SK-N-SH (cell line): ENCODE results near the gene ADCY5. TPM values are rescaled to one million over a fixed set of nuclear protein-coding genes. Genes with fewer than 3 reads are reported as not detected.

Experiments used
- CTCF ChIA-PET: fragments of 300-600, 350-600 bp; formaldehyde crosslinking; extraction: SDS; loops from one replicate; lab custom pipeline; 2021; lab: Yijun Ruan, JAX
- POLR2A ChIA-PET: fragments of 350-600 bp; sonication (Branson Sonifier 250); formaldehyde crosslinking; extraction: SDS; loops from one replicate; lab custom pipeline; 2020; ENCODE audit warnings: antibody characterized with exemption, inconsistent platforms; lab: Yijun Ruan, JAX
- DNase-seq: peaks from one replicate; pipeline ENCODE4 v3.0.0; 2012
- H2AFZ ChIP-seq: fragments of 200-600 bp; sonication (generic); 2 replicates; pipeline ENCODE4 v1.8.1; 2016; ENCODE audit warnings: antibody characterized with exemption, mild to moderate bottlenecking, low read depth
- H3F3A ChIP-seq: fragments of 200-600 bp; sonication (generic); replicated peaks from 2 replicates; pipeline ENCODE3; 2016; ENCODE audit warnings: antibody characterized with exemption, mild to moderate bottlenecking; ENCODE audit not compliant: insufficient read depth
- H3K27ac ChIP-seq, 2 experiments: fragments of 200-500 bp in 1 of 2; fragments of 200-600 bp in 1 of 2; sonication (Bioruptor generic) in 1 of 2; sonication (generic), shearing (Covaris generic) in 1 of 2; 2 replicates each; pipeline versions ENCODE4 v1.5.1 to v1.6.1; 2014 to 2016; ENCODE audit warnings: low read depth in 2 of 2, inconsistent platforms in 1 of 2, low read length in 1 of 2, mild to moderate bottlenecking in 1 of 2, mixed read lengths in 1 of 2
- H3K27me3 ChIP-seq: fragments of 200-600 bp; sonication (generic), shearing (Covaris generic); 2 replicates; pipeline ENCODE4 v1.6.1; 2016; ENCODE audit warnings: mixed run types; ENCODE audit not compliant: insufficient read depth
- H3K36me3 ChIP-seq, 2 experiments: fragments of 200-500 bp in 1 of 2; fragments of 200-600 bp in 1 of 2; sonication (Bioruptor generic) in 1 of 2; sonication (generic) in 1 of 2; replicated peaks in 1 of 2; 2 replicates each; pipeline versions ENCODE3 to v1.5.1; 2014 to 2016; ENCODE audit warnings: low read length in 1 of 2, mild to moderate bottlenecking in 1 of 2; ENCODE audit not compliant: insufficient read depth in 2 of 2, control insufficient read depth in 1 of 2
- H3K4me1 ChIP-seq, 2 experiments: fragments of 200-500 bp in 1 of 2; fragments of 200-600 bp in 1 of 2; sonication (Bioruptor generic) in 1 of 2; sonication (generic), shearing (Covaris generic) in 1 of 2; 2 replicates each; pipeline versions ENCODE4 v1.5.1 to v1.6.1; 2014 to 2016; ENCODE audit warnings: low read depth in 1 of 2, low read length in 1 of 2, mixed run types in 1 of 2; ENCODE audit not compliant: insufficient read depth in 2 of 2, control insufficient read depth in 1 of 2
- H3K4me2 ChIP-seq: fragments of 200-600 bp; sonication (generic), shearing (Covaris generic); 2 replicates; pipeline ENCODE4 v1.6.1; 2017; ENCODE audit warnings: mixed run types
- H3K4me3 ChIP-seq, 2 experiments: fragments of 200-500 bp in 1 of 2; fragments of 200-600 bp in 1 of 2; sonication (Bioruptor generic) in 1 of 2; sonication (generic), shearing (Covaris generic) in 1 of 2; 2 replicates each; pipeline versions ENCODE4 v1.5.1 to v1.8.1; 2014 to 2016; ENCODE audit warnings: low read depth in 2 of 2, inconsistent platforms in 1 of 2, low read length in 1 of 2, mild to moderate bottlenecking in 1 of 2, mixed read lengths in 1 of 2, moderate library complexity in 1 of 2
- H3K79me2 ChIP-seq: fragments of 200-600 bp; sonication (generic); 2 replicates; pipeline ENCODE4 v1.8.1; 2017; ENCODE audit warnings: mild to moderate bottlenecking; ENCODE audit not compliant: insufficient read depth
- H3K9ac ChIP-seq: fragments of 200-600 bp; sonication (generic); 2 replicates; pipeline ENCODE4 v1.6.1; 2017; ENCODE audit warnings: mixed run types
- H3K9me2 ChIP-seq: fragments of 200-600 bp; sonication (generic); 2 replicates; pipeline ENCODE4 v1.6.1; 2017; ENCODE audit warnings: mixed run types
- H3K9me3 ChIP-seq: fragments of 200-600 bp; sonication (generic); 2 replicates; pipeline ENCODE4 v1.6.1; 2017; ENCODE audit warnings: mixed run types, mild to moderate bottlenecking, moderate library complexity
- H4K20me1 ChIP-seq: fragments of 200-600 bp; sonication (generic); 2 replicates; pipeline ENCODE4 v1.6.1; 2017; ENCODE audit warnings: mild to moderate bottlenecking, mixed run types; ENCODE audit not compliant: insufficient read depth
- CHD2 ChIP-seq: fragments of 150-350 bp; IDR thresholded peaks from 2 replicates; pipeline ENCODE4 v1.6.1; 2018; ENCODE audit warnings: low read length; ENCODE audit not compliant: partially characterized antibody
- EP300 ChIP-seq, 2 experiments: IDR thresholded peaks; 2 replicates each; pipeline versions ENCODE4 v1.4.0 to v1.6.1; 2012; ENCODE audit warnings: borderline replicate concordance in 1 of 2, low read depth in 1 of 2, low read length in 1 of 2
- EZH2phosphoT487 ChIP-seq: fragments of 200-600 bp; sonication (generic); IDR thresholded peaks from 2 replicates; pipeline ENCODE4 v1.6.1; 2017; ENCODE audit warnings: low read depth, mixed run types, mild to moderate bottlenecking, antibody characterized with exemption, moderate library complexity, borderline replicate concordance
- FOSL2 ChIP-seq: IDR thresholded peaks from 2 replicates; pipeline ENCODE4 v1.4.0; 2012; ENCODE audit warnings: low read depth, mild to moderate bottlenecking, moderate library complexity, borderline replicate concordance
- FOXJ3 ChIP-seq: sonication (generic); formaldehyde crosslinking; IDR thresholded peaks from 2 replicates; pipeline ENCODE4 v1.5.1; 2020; ENCODE audit warnings: mild to moderate bottlenecking, missing genetic modification reagents
- FOXM1 ChIP-seq: IDR thresholded peaks from 2 replicates; pipeline ENCODE4 v1.4.0; 2012; ENCODE audit warnings: low read depth, mild to moderate bottlenecking
- GABPA ChIP-seq: IDR thresholded peaks from 2 replicates; pipeline ENCODE4 v1.4.0; 2012; ENCODE audit warnings: low read depth, mild to moderate bottlenecking
- GATA2 ChIP-seq: sonication (generic); formaldehyde crosslinking; IDR thresholded peaks from 2 replicates; pipeline ENCODE4 v1.5.0; 2020; ENCODE audit warnings: mild to moderate bottlenecking, missing genetic modification reagents
- MEF2A ChIP-seq: IDR thresholded peaks from 2 replicates; pipeline ENCODE4 v1.4.0; 2012; ENCODE audit warnings: low read depth, borderline replicate concordance
- MXI1 ChIP-seq: IDR thresholded peaks from 2 replicates; pipeline ENCODE4 v1.6.1; 2012; ENCODE audit warnings: mild to moderate bottlenecking, low read depth, low read length, improper control_type of control experiment
- RCOR1 ChIP-seq: fragments of 150-350 bp; IDR thresholded peaks from 2 replicates; pipeline ENCODE4 v1.6.1; 2017; ENCODE audit warnings: antibody characterized with exemption, low read length
- RFX5 ChIP-seq: IDR thresholded peaks from 2 replicates; pipeline ENCODE4 v1.6.1; 2012; ENCODE audit warnings: mild to moderate bottlenecking, improper control_type of control experiment, low read length
- RXRA ChIP-seq: IDR thresholded peaks from 2 replicates; pipeline ENCODE4 v1.4.0; 2012; ENCODE audit warnings: low read depth, mild to moderate bottlenecking, borderline replicate concordance
- TCF12 ChIP-seq: IDR thresholded peaks from 2 replicates; pipeline ENCODE4 v1.4.0; 2012
- TEAD4 ChIP-seq: IDR thresholded peaks from 2 replicates; pipeline ENCODE4 v1.4.0; 2012; ENCODE audit warnings: mild to moderate bottlenecking, borderline replicate concordance; ENCODE audit not compliant: insufficient read depth
- YY1 ChIP-seq: IDR thresholded peaks from 2 replicates; pipeline ENCODE4 v1.4.0; 2012; ENCODE audit warnings: low read depth, mild to moderate bottlenecking
- WGBS: methylation state at CpG from one replicate; pipeline ENCODE4 v1.1.6; 2017; ENCODE audit warnings: low lambda C conversion rate; 5-methylcytosine and 5-hydroxymethylcytosine counted together
- polyA plus RNA-seq, 3 experiments: library from polyadenylated mRNA; depleted of rRNA; stranded (reverse); fragments of >200 nt; gene quantifications; 2 replicates each; pipeline ENCODE4 v1.2.3, GENCODE V29; 2012
- TF ChIP-seq, protein P1 (sequence below): fragments of 150-350 bp; IDR thresholded peaks from 2 replicates; pipeline ENCODE4 v1.6.1; 2016; ENCODE audit warnings: mild to moderate bottlenecking, low read depth, low read length
- TF ChIP-seq, protein P2 (sequence below): IDR thresholded peaks from 2 replicates; pipeline ENCODE4 v1.6.1; 2012; ENCODE audit warnings: mild to moderate bottlenecking, low read depth, low read length, moderate library complexity
- TF ChIP-seq, protein P3 (sequence below): fragments of 150-350 bp; IDR thresholded peaks from 2 replicates; pipeline ENCODE4 v1.6.1; 2017; ENCODE audit warnings: antibody characterized with exemption, low read length, low read depth, borderline replicate concordance

The ADCY5 gene
- polyA plus RNA-seq, 1 of the 3 experiments (the other 2 are of a cell fraction): 0.21 TPM

DNA sequence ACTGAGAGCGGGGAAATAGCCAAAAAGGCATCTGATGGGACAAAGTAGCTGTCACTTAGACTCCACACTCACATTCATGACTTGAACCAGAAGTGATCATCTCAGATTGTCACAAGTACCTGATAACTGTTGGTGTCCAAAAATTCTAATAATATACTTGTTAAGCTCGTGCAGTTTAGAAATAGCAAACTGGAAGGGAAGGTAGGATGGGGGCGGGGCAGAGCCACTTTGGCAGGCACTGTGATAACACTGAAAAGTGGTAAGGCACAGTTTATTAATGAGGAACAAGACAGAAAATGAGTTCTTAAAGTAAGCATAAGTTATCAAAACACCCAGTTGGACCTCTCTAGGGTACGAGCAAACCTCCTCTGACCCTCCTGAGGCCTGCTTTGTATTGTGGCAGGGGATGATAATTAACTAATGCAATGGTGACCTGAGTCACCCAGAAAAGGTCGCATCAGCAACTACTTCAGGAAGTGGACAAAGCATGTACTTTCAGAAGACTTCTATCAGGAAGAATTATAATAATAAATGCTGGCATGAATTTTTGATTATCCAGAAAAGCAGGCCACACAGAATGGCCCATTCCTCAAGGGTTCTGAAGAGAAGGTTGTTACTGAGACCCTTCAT is 54.4 kb downstream of the ADCY5 start:
- Histone ChIP-seq H3K9ac (no peak overlapping the region), H2AFZ (no peak overlapping the region), H3K4me2 (no peak overlapping the region), H3K4me3 (no peak overlapping the region), H3K9me2 (no peaks in the 10 kb centered on the region), H3K27ac (no peak overlapping the region), H3K9me3 (no peaks in the 10 kb centered on the region)
- no peak for DNase-seq
- TF ChIP-seq FOXM1 (no peak), EP300 (IDR thresholded peaks at IDR 0.05; ENCODE audit: borderline replicate concordance in 1 of 2, low read depth in 1 of 2, low read length in 1 of 2) (no peak), MEF2A (no peak), MXI1 (no peak), FOSL2 (no peak), GATA2 (CRISPR knock-in tag) (no peak), RXRA (no peak), RCOR1 (no peak), YY1 (no peak), FOXJ3 (CRISPR knock-in tag) (no peak), EZH2phosphoT487 (no peak), CHD2 (no peak), TEAD4 (no peak), TCF12 (no peak), GABPA (no peak), RFX5 (no peak)
- TF ChIP-seq, protein P1, sequence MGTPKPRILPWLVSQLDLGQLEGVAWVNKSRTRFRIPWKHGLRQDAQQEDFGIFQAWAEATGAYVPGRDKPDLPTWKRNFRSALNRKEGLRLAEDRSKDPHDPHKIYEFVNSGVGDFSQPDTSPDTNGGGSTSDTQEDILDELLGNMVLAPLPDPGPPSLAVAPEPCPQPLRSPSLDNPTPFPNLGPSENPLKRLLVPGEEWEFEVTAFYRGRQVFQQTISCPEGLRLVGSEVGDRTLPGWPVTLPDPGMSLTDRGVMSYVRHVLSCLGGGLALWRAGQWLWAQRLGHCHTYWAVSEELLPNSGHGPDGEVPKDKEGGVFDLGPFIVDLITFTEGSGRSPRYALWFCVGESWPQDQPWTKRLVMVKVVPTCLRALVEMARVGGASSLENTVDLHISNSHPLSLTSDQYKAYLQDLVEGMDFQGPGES: no peak
- TF ChIP-seq, protein P2, sequence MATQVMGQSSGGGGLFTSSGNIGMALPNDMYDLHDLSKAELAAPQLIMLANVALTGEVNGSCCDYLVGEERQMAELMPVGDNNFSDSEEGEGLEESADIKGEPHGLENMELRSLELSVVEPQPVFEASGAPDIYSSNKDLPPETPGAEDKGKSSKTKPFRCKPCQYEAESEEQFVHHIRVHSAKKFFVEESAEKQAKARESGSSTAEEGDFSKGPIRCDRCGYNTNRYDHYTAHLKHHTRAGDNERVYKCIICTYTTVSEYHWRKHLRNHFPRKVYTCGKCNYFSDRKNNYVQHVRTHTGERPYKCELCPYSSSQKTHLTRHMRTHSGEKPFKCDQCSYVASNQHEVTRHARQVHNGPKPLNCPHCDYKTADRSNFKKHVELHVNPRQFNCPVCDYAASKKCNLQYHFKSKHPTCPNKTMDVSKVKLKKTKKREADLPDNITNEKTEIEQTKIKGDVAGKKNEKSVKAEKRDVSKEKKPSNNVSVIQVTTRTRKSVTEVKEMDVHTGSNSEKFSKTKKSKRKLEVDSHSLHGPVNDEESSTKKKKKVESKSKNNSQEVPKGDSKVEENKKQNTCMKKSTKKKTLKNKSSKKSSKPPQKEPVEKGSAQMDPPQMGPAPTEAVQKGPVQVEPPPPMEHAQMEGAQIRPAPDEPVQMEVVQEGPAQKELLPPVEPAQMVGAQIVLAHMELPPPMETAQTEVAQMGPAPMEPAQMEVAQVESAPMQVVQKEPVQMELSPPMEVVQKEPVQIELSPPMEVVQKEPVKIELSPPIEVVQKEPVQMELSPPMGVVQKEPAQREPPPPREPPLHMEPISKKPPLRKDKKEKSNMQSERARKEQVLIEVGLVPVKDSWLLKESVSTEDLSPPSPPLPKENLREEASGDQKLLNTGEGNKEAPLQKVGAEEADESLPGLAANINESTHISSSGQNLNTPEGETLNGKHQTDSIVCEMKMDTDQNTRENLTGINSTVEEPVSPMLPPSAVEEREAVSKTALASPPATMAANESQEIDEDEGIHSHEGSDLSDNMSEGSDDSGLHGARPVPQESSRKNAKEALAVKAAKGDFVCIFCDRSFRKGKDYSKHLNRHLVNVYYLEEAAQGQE: no peak
- TF ChIP-seq, protein P3, sequence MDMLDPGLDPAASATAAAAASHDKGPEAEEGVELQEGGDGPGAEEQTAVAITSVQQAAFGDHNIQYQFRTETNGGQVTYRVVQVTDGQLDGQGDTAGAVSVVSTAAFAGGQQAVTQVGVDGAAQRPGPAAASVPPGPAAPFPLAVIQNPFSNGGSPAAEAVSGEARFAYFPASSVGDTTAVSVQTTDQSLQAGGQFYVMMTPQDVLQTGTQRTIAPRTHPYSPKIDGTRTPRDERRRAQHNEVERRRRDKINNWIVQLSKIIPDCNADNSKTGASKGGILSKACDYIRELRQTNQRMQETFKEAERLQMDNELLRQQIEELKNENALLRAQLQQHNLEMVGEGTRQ: no peak
- TF ChIP-seq, all 33 proteins: peak for 0
- WGBS: 61% methylated on average over 5 of the region's 5 CpGs
- Histone ChIP-seq H3F3A (no peaks in the 10 kb centered on the region), H3K27me3 (peaks cover 30% of the 10 kb centered on the region; the same call in 1 of the 2 replicates), H3K36me3 (no peaks in the 10 kb centered on the region), H3K4me1 (peaks cover 0 to 25% of the 10 kb centered on the region in 2 experiments; a peak in 1 of 4 replicates), H3K79me2 (no peaks in the 10 kb centered on the region), H4K20me1 (no peaks in the 10 kb centered on the region)
- CTCF ChIA-PET: interaction anchor here (1.0 to 1.6 kb wide), 2 partner anchors 17 to 29 kb away, joined by 3 to 4 read pairs; no protein-coding TSS in a partner anchor
- POLR2A ChIA-PET: no interaction called here
